ENCODE measurements around the gene EXOC4.
A peak's percentile ranks its signal among the peaks of the same experiment; 100 is the strongest.
"Not testable (repeated sequence)": the region's sequence is repeated elsewhere in the genome, so short reads cannot be mapped to it uniquely, and the experiment has no call there.

Gene EXOC4

GRCh38 chr7:133773601-133774000 is 520.7 kb downstream of the EXOC4 start:
- DNase-seq, result no peak

GRCh38 chr7:133775201-133775600 is 522.3 kb downstream of the EXOC4 start:
- DNase-seq, result no peak

DNA sequence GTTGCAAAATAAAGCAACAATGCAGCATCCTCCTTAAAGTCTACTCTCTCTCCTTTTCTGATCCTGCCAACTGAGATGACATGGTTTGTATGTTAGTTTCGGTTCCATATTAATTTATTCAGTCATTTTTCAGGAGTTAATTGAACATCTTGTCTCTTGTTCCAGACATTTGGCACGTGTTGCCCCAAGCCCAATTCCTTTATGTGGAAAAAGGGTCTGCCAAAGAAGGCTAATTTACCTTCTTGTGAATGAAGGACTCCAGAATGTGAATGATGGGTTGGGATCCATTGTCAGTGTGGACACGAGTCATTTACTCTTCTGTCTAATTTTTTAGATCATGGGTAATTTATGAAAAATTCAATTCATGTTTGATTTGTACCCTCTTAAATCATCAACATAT is 523.4 kb downstream of the EXOC4 start:
- peak; percentile 98 for DNase-seq

GRCh38 chr7:133777701-133778100 is 524.8 kb downstream of the EXOC4 start:
- no peak for DNase-seq

DNA sequence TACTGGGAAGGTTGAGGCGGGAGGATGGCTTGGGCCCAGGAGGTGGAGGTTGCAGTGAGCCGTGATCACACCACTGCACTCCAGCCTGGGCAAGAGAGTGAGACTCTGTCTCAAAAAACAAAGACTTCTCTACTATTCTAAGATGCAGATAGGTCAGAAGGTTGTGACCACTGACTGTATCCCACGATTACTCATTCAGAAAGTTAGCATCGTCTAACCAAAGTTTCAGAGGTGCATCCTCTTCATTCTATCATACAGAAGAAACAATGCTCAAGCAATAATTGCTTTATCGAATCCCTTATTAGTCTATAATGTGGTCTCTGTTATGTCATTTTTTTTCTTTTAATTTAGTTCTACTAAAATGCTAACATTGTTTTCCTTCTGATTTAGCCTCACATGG is 525.6 kb downstream of the EXOC4 start:
- no peak for DNase-seq

GRCh38 chr7:133779538-133779937 is 526.7 kb downstream of the EXOC4 start:
- not testable (repeated sequence) for DNase-seq

DNA sequence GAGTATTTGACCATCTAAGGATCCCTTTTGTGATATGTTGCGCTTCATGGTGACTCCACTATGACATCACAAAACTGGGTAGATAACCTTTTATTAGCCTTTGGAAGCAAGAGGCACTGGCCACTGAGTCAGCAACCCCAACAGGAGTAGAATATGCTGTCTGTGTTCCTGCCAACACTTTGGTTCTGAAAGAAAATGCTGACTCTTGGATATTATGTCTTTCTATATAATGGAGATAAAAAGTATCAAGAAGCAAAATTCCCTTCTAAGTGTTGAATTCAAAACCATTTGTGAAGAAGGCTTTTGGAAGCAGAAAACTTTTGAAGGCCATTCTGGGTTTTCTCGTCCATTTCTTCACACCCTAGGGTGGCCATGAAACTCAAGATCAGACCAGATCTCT is 528.0 kb downstream of the EXOC4 start:
- DNase-seq, result no peak

DNA sequence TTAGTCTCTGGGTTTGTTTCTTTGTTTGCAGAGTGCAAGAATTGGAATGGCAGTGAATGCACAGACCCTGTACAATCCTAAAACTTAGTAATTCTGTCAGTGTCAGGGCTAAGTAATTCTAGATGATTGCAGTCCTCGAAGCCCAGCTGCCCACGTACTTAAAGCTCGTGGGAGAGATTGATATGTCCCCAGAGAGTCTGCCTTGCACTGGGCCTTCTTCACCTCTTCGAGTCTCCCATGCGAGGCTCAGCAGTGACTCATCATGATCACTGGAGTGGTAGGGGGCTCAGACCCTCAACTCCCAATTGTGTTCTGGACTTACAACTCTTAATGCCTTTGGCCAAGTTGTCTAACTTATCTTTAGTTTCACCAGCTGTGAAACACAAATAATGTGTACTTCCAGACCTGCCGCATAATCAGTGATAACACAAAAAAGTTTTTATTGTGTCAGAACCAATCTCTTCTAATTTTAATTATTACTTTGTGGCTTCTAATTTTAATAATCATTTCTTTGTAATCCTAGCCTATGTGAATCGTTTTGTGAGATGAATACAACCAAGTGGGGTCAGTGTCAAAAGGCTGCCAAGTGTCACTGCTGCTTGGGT is 528.7 kb downstream of the EXOC4 start:
- DNase-seq, result no peak

DNA sequence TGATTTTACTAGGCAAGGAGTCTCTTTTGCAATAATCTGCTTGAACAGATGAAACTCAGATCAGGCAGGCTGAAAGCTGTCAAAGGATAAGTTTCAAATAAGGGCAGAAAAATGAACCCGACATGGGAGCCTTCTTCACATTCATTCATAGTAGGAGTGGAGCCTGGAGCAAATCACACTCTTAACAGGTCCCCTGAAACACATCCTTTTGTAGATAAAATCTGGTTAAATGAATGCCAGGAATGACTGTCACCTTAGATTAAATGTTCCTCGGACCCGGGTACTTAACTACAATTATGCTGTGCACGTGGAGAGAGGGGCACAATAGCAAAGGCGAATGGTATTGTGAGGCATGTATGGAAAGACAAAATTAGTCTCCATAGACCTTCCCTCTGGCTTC is 529.6 kb downstream of the EXOC4 start:
- no peak for DNase-seq

DNA sequence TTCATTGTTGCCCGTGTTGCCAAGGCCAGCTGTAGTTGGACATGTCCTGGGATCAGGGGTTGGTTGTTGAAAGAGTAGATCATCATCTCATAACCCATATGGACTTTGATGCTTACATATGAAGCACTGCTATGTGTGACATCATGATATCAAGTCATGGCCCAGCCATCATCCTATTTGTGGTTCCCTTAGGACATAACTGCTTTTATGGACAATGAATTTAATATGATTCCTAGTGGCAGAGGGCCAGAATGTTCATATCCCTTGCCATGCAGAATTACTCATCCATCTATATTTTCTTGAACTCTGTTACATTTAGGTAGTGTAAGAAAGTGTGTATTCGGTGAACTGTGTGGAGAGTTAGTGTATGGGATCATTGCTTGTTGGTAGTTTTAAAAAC is 530.4 kb downstream of the EXOC4 start:
- DNase-seq, result no peak

GRCh38 chr7:133784486-133785001 is 531.7 kb downstream of the EXOC4 start:
- DNase-seq, result peak; percentile 90

GRCh38 chr7:133786401-133786937 is 533.6 kb downstream of the EXOC4 start:
- DNase-seq, result no peak

DNA sequence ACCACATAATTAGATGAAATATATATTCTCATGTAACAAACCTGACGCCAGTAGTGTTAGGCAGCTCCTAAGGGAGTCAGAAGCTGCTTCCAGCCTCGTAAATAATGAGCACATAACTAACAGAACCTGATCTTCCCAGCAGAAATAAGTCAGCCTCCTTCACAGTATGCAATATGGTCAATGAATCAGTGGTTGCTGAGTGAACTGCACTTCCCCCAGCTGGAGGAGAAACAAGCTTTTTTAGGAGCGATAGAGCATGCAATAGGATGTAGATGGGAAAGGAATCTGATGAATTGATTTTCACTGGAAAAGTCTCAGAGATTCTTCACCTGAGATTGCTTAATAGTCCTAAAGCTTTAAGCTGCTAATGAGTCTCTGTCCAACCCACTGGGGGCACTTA is 537.1 kb downstream of the EXOC4 start:
- DNase-seq, result no peak

DNA sequence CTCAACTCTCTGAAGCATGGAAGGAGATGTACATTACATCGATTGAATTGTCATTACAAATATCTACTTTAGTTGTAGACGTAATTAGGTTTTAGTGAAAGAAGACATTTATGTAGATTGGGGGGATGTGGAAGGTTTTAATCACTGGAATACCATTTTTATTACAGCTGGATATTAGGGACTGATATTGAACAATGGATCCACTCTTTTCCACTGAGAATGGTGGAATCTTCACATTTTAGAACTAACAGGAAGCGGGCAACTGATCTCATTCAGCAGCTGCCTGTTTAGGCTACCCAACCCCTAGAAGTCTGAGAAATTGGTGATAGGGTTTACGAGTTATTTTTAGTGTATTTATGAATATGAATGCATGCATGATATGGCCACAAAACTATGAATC is 538.0 kb downstream of the EXOC4 start:
- DNase-seq, result no peak

- peak; percentile 83 for DNase-seq
These were observed 541.6 kb downstream of the EXOC4 start for GRCh38 chr7:133794479-133794878.

DNA sequence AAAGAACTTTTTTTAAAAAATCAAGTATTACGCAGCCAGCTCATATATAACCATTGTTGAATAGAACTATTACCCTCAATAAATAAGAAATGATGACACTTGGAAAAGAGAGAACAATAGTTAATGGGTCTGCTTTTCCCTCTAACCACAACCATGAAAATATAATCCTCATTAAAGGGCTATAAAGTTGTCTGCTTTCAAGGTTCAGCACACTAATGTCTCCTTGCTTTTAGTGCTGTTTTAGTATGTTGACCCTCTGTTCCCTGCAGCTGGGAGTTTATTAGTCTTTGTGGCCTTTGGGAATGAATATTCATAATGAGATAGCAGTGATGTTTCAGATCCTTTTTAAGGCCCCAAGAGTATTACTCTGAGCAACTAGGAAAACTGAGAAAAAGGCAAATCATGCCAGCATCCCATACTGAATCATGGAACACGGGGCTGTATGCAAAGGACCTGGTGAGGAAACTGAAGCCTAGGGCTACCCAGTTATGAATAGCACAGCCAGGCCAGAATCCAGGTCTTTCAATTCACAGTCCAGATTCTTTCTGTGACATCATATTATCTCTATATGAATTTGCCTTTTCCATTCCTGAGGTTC is 542.3 kb downstream of the EXOC4 start:
- peak; percentile 96 for DNase-seq

GRCh38 chr7:133796782-133797745 is 544.2 kb downstream of the EXOC4 start:
- no peak for DNase-seq

DNA sequence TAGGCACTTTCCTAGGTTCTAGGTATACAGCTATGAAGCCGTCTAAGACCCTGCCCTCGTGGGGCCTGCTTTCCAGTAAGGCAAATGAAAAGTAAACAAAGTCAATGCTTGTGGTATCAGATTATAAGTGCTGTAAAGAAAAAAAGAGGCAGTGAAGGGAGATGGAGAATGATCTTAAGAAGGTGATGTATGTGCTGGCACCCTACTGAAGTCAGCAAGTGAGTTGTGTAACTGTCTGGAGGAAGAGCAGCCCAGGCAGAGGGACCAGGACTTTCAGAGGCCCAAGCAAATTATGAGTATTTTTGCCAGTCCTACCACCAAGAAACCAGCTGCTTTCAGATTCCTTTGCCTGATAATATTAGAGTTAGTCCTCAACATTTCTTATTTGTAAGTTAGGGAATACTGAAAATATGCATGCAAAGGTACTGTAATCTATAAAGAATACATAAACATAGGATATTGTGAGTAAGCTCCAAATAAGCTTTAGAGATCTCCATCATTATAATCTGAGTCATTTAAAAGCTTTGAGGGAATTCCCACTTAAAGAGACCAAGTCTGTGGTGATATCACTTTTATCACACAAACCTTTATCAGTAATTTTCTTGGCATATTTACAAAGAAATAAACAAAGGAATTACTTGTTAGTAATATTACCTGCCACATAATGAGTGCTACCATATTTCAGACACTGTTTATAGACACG is 545.1 kb downstream of the EXOC4 start:
- no peak for DNase-seq

DNA sequence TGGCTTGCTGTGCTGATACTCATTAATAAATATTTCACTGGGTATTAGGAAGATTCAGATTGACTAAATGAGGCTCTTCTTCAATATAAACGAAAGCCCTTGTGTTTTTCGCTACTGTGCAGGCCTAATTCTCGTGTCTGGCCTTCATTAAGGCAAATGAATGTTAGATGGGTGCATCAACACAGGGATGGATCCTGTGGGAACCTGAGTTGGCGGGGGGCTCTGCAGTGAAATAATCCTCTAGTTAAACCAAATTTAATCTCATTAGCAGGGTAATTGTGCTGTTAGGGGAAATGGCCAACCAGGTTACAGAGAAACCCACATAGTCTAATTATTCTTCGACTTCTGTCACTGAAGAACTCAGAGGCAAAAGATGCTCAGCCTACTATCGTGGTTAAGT is 548.5 kb downstream of the EXOC4 start:
- no peak for DNase-seq

DNA sequence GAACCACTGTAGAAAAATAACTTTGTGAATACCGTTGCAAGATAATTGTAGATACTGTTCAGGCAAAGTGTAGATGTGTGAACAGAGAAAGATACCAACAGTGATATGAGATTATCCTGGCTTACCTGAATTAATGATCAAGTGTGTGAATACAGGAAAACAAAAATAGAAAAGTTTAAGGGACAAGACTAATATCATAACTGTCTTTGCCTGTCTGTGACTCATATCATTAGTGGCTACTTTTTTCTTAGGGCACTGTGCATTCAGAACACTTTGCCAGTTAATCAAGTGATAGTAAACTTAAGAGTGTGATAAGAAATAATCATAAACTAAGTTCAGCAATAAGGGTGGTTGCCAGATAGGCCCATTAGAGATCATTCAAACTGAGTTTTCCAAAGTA is 551.2 kb downstream of the EXOC4 start:
- DNase-seq, result no peak

GRCh38 chr7:133805426-133805825 is 552.5 kb downstream of the EXOC4 start:
- no peak for DNase-seq

DNA sequence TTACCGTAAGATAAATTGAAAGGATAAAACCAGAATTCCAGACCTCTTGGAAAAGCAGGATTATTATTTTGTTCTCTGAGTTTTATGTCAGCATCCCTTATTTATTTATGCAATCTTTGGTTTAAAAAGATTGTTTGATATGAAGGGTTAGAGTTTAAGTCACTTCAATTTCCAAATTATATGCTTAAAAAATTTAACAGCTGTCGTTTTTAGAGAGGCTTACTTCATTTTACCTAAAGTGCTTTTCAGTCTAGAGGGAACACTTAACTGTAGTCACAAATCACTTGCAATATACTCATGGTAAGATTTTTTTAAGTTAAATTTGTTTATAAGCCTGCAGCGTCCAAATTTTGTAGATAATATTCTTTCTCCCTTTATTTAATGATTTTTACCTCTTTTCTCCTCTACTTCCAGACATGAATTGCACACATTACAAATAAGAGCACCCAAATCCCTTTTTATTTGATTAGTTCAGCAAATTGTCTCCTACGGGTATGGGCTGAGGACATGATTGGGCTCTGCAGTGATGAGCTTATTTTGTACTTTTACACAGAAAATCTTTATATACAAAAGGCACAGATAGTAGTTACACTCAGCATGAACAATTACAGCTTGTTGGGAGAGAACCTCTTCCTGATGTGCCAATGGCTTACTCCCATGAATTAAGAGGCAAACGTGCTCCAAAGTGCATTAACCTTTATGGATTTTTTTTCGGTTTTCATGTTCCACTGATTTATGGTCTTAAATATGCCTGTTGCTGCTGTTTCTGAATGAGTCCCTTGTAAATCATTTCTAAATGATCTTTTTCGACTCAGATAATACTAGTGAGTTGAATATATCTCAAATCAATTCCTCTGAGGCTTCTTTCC is 555.0 kb downstream of the EXOC4 start:
- DNase-seq, result peak; percentile 82
